HepG2 (cell line): ENCODE data around the gene ENO2. TPM values are rescaled to one million over a fixed set of nuclear protein-coding genes. Genes with fewer than 3 reads are reported as not detected.

Experiments
- DNMT3B ChIP-seq: conservative IDR thresholded peaks from 2 replicates; pipeline ENCODE4 v1.6.1; 2016; ENCODE audit warnings: missing biosample characterization, control low read depth
- ELF3 ChIP-seq: IDR thresholded peaks from 2 replicates; pipeline ENCODE4 v1.6.1; 2016; ENCODE audit warnings: missing genetic modification reagents, missing compliant biosample characterization
- FOSL1 ChIP-seq: sonication (generic); formaldehyde crosslinking; IDR thresholded peaks from 2 replicates; pipeline ENCODE4 v1.9.0; 2021; ENCODE audit warnings: missing genetic modification reagents, borderline replicate concordance
- GABPB1 ChIP-seq: IDR thresholded peaks from 2 replicates; pipeline ENCODE4 v1.6.1; 2016; ENCODE audit warnings: mild to moderate bottlenecking, missing genetic modification reagents, moderate library complexity, missing compliant biosample characterization
- HIC2 ChIP-seq: sonication (generic); formaldehyde crosslinking; IDR thresholded peaks from 2 replicates; pipeline ENCODE4 v1.9.0; 2022; ENCODE audit warnings: low read depth, missing genetic modification reagents
- HIVEP1 ChIP-seq: sonication (generic); formaldehyde crosslinking; IDR thresholded peaks from 2 replicates; pipeline ENCODE4 v1.4.0; 2020; ENCODE audit warnings: mild to moderate bottlenecking, missing genetic modification reagents
- HOXA9 ChIP-seq: sonication (generic); formaldehyde crosslinking; IDR thresholded peaks from 2 replicates; pipeline ENCODE4 v1.8.1; 2022; ENCODE audit warnings: missing genetic modification reagents, mild to moderate bottlenecking, moderate library complexity, borderline replicate concordance
- ISX ChIP-seq: sonication (generic); formaldehyde crosslinking; conservative IDR thresholded peaks from 2 replicates; pipeline ENCODE4 v1.5.0; 2020; ENCODE audit warnings: missing genetic modification reagents
- KLF16 ChIP-seq, 2 experiments: sonication (generic) in 1 of 2; formaldehyde crosslinking in 1 of 2; IDR thresholded peaks; 2 replicates each; pipeline versions ENCODE4 v1.6.1 to v1.8.0; 2016 to 2023; ENCODE audit warnings: missing genetic modification reagents in 2 of 2, missing compliant biosample characterization in 1 of 2
- KMT2A ChIP-seq: sonication (generic); formaldehyde crosslinking; IDR thresholded peaks from 2 replicates; pipeline ENCODE4 v1.4.0; 2020; ENCODE audit warnings: missing genetic modification reagents
- LCORL ChIP-seq, 2 experiments: fragments of 450-650 bp in 1 of 2; sonication (generic) in 1 of 2; formaldehyde crosslinking in 1 of 2; IDR thresholded peaks; 2 replicates each; pipeline versions ENCODE4 v1.5.0 to v1.6.1; 2017 to 2020; ENCODE audit warnings: antibody characterized with exemption in 1 of 2, missing genetic modification reagents in 1 of 2
- MAFK ChIP-seq, 2 experiments: IDR thresholded peaks in 1 of 2; conservative IDR thresholded peaks in 1 of 2; 2 replicates each; pipeline ENCODE4 v1.6.1; 2011; ENCODE audit warnings: improper control_type of control experiment in 2 of 2, low read length in 2 of 2
- SMC3 ChIP-seq: IDR thresholded peaks from 2 replicates; pipeline ENCODE4 v1.6.1; 2011; ENCODE audit warnings: low read length, improper control_type of control experiment
- TCF7L2 ChIP-seq: IDR thresholded peaks from 2 replicates; pipeline ENCODE4 v1.6.1; 2011; ENCODE audit warnings: mild to moderate bottlenecking, low read depth, low read length, moderate library complexity
- THAP11 ChIP-seq: IDR thresholded peaks from 2 replicates; pipeline ENCODE4 v1.6.1; 2016; ENCODE audit warnings: missing biosample characterization, missing genetic modification reagents
- ZBTB10 ChIP-seq: sonication (generic); formaldehyde crosslinking; IDR thresholded peaks from 2 replicates; pipeline ENCODE4 v1.4.0; 2020; ENCODE audit warnings: missing genetic modification reagents, borderline replicate concordance
- ZBTB37 ChIP-seq: sonication (generic); formaldehyde crosslinking; IDR thresholded peaks from 2 replicates; pipeline ENCODE4 v1.4.0; 2020; ENCODE audit warnings: mild to moderate bottlenecking, missing genetic modification reagents
- ZMAT5 ChIP-seq: sonication (generic); formaldehyde crosslinking; IDR thresholded peaks from 2 replicates; pipeline ENCODE4 v1.5.0; 2020; ENCODE audit warnings: mild to moderate bottlenecking, low read depth, missing genetic modification reagents, borderline replicate concordance
- ZNF558 ChIP-seq: sonication (generic); formaldehyde crosslinking; IDR thresholded peaks from 2 replicates; pipeline ENCODE4 v1.9.0; 2022; ENCODE audit warnings: mild to moderate bottlenecking, missing genetic modification reagents, borderline replicate concordance
- ZNF607 ChIP-seq: sonication (generic); formaldehyde crosslinking; IDR thresholded peaks from 2 replicates; pipeline ENCODE4 v1.5.1; 2020; ENCODE audit warnings: missing genetic modification reagents, mild to moderate bottlenecking, borderline replicate concordance
- ZNF616 ChIP-seq: sonication (generic); formaldehyde crosslinking; IDR thresholded peaks from 2 replicates; pipeline ENCODE4 v1.5.0; 2020; ENCODE audit warnings: low read depth, mild to moderate bottlenecking, missing genetic modification reagents
- ZNF737 ChIP-seq: sonication (generic); formaldehyde crosslinking; IDR thresholded peaks from 2 replicates; pipeline ENCODE4 v1.5.0; 2020; ENCODE audit warnings: missing genetic modification reagents, mild to moderate bottlenecking, borderline replicate concordance
- ZNF761 ChIP-seq: sonication (generic); formaldehyde crosslinking; conservative IDR thresholded peaks from 2 replicates; pipeline ENCODE4 v1.4.0; 2020; ENCODE audit warnings: mild to moderate bottlenecking, missing genetic modification reagents
- ZSCAN30 ChIP-seq: sonication (generic); formaldehyde crosslinking; IDR thresholded peaks from 2 replicates; pipeline ENCODE4 v1.5.0; 2020; ENCODE audit warnings: mild to moderate bottlenecking, missing genetic modification reagents
- polyA plus RNA-seq, 8 experiments: library from polyadenylated mRNA; depleted of rRNA in 3 of 8; stranded (reverse) in 7 of 8; unstranded in 1 of 8; fragments of >200 nt; fragmentation: Illumina TruSeq in 4 of 8; extraction: Trizol in 4 of 8; gene quantifications; 2 replicates each; pipeline versions ENCODE4 v1.2.1 to v1.2.3, GENCODE V29; 2011 to 2016; ENCODE audit warnings: low read depth in 4 of 8, missing spikeins in 1 of 8, mixed read lengths in 1 of 8; ENCODE audit not compliant: insufficient read depth in 1 of 8
- total RNA-seq, 5 experiments: library from RNA; depleted of rRNA; stranded (reverse); fragments of >200 nt; fragmentation: Illumina TruSeq; extraction: Trizol; gene quantifications; 2 replicates each; pipeline ENCODE4 v1.2.3, GENCODE V29; 2016; ENCODE audit warnings: low read depth in 1 of 5

ENO2 gene
- total and polyA plus RNA-seq, 2 of the 13 experiments (the other 11 are each of a cell fraction or from before 2014, with no cell fraction given) = 19.3 to 136 TPM

- TF ChIP-seq DNMT3B = no peak
- no peak for TF ChIP-seq ZNF616 (CRISPR knock-in tag)
- peak in 1 of 2 experiments; percentile 55; a peak in 1 of 4 replicates for TF ChIP-seq KLF16 (CRISPR knock-in tag; IDR thresholded peaks at IDR 0.05)
- TF ChIP-seq HIC2 = no peak
- TF ChIP-seq ZSCAN30 = no peak
- TF ChIP-seq ZBTB10 (CRISPR knock-in tag) = no peak
- TF ChIP-seq ISX (CRISPR knock-in tag) = no peak
- no peak for TF ChIP-seq ZNF737 (CRISPR knock-in tag)
- no peak for TF ChIP-seq KMT2A (CRISPR knock-in tag)
- peak; percentile 31; the same call in 1 of the 2 replicates for TF ChIP-seq ELF3
- TF ChIP-seq THAP11 (CRISPR knock-in tag) = no peak
- no peak for TF ChIP-seq MAFK (conservative IDR thresholded peaks at IDR 0.05 in 1 of 2, IDR thresholded peaks at IDR 0.05 in 1 of 2; ENCODE audit: low read length in 2 of 2)
- no peak for TF ChIP-seq LCORL (IDR thresholded peaks at IDR 0.05)
- peak; percentile 60; the same call in 1 of the 2 replicates for TF ChIP-seq LCORL (CRISPR knock-in tag; IDR thresholded peaks at IDR 0.05)
- TF ChIP-seq GABPB1 (CRISPR knock-in tag) = peak; percentile 54; the same call in 1 of the 2 replicates
- no peak for TF ChIP-seq ZMAT5 (CRISPR knock-in tag)
- 0 out of 2 replicates have a peak, but pooled peaks have one; percentile 50 for TF ChIP-seq HOXA9 (CRISPR knock-in tag)
- no peak for TF ChIP-seq ZBTB37 (CRISPR knock-in tag)
- no peak for TF ChIP-seq FOSL1 (CRISPR knock-in tag)
- no peak for TF ChIP-seq ZNF761 (CRISPR knock-in tag)
- TF ChIP-seq ZNF558 (CRISPR knock-in tag) = no peak
- TF ChIP-seq TCF7L2 = no peak
- no peak for TF ChIP-seq SMC3
- TF ChIP-seq ZNF607 (CRISPR knock-in tag) = no peak
- no peak for TF ChIP-seq HIVEP1 (CRISPR knock-in tag)
These were observed 13.1 kb downstream of the ENO2 start, which contains the start of gene ATN1 (continued) for GRCh38 chr12:6927379-6928021.
